T-helper 2 cell treated with Interferon-gamma antibody and Interleukin-4, amounts not matched to agents 100 ng/mL and 5 ng/mL, for 36 hours (primary cell): ENCODE results near the gene NRCAM. TPM values are rescaled to one million over a fixed set of nuclear protein-coding genes. Genes with fewer than 3 reads are reported as not detected.

Experiments used
- intact Hi-C: fragments of 100-400 bp; cut with micrococcal nuclease; formaldehyde crosslinking; loops from one replicate; pipeline ENCODE4 v1.15.1; 2023
- total RNA-seq: library from RNA; stranded (reverse); gene quantifications from 2 replicates; pipeline ENCODE4 v1.2.3, GENCODE V29; 2022

The NRCAM gene
- total RNA-seq, 1 donor from 2014 or later, result not detected

GRCh38 chr7:108427766-108428165 is 28.5 kb downstream of the NRCAM start:
- intact Hi-C loops, result no loop called here

- intact Hi-C loops, result no loop called here
Measured at GRCh38 chr7:108425714-108426275, 30.4 kb downstream of the NRCAM start.

GRCh38 chr7:108424013-108424412 is 32.2 kb downstream of the NRCAM start:
- intact Hi-C loops, result no loop called here

- intact Hi-C loops, result no loop called here
Measured at GRCh38 chr7:108423089-108423989, 32.9 kb downstream of the NRCAM start.

GRCh38 chr7:108421720-108422331 is 34.4 kb downstream of the NRCAM start:
- intact Hi-C loops, result no loop called here

GRCh38 chr7:108419961-108420908 is 36.0 kb downstream of the NRCAM start:
- intact Hi-C loops, result no loop called here

GRCh38 chr7:108418946-108419345 is 37.3 kb downstream of the NRCAM start:
- intact Hi-C loops, result no loop called here

- intact Hi-C loops, result no loop called here
Measured at GRCh38 chr7:108417926-108418325, 38.3 kb downstream of the NRCAM start.

GRCh38 chr7:108417144-108417543 is 39.1 kb downstream of the NRCAM start:
- intact Hi-C loops, result no loop called here

- intact Hi-C loops, result no loop called here
Measured at GRCh38 chr7:108415821-108416536, 40.3 kb downstream of the NRCAM start.

- intact Hi-C loops, result no loop called here
Measured at GRCh38 chr7:108415084-108415483, 41.2 kb downstream of the NRCAM start.

- intact Hi-C loops, result no loop called here
Measured at GRCh38 chr7:108413782-108414492, 42.3 kb downstream of the NRCAM start.

- intact Hi-C loops, result no loop called here
Measured at GRCh38 chr7:108413337-108413736, 42.9 kb downstream of the NRCAM start.

GRCh38 chr7:108409146-108409545 is 47.1 kb downstream of the NRCAM start:
- intact Hi-C loops, result no loop called here

GRCh38 chr7:108408296-108408991 is 47.8 kb downstream of the NRCAM start:
- intact Hi-C loops, result no loop called here

- intact Hi-C loops, result no loop called here
Measured at GRCh38 chr7:108407676-108408075, 48.6 kb downstream of the NRCAM start.

- intact Hi-C loops, result no loop called here
Measured at GRCh38 chr7:108406222-108406890, 49.9 kb downstream of the NRCAM start.

GRCh38 chr7:108404509-108405420 is 51.5 kb downstream of the NRCAM start:
- intact Hi-C loops, result no loop called here
